Breast epithelium (tissue), 4 donors: ENCODE measurements around the gene E2F2. TPM values are rescaled to one million over a fixed set of nuclear protein-coding genes. Genes with fewer than 3 reads are reported as not detected.

Source experiments
- DNase-seq, 2 donors: peaks; one replicate each; pipeline ENCODE4 v3.0.0-alpha.2; 2019; ENCODE audit warnings: low spot score in 2 of 2
- H3K27ac ChIP-seq, 2 donors: fragments of 200-600 bp; sonication (generic) in 1 of 2; one replicate each; pipeline ENCODE4 v1.5.1; 2016 to 2019; ENCODE audit warnings: mild to moderate bottlenecking in 1 of 2
- H3K27me3 ChIP-seq, 2 donors: fragments of 200-600 bp; sonication (generic) in 1 of 2; one replicate each; pipeline versions ENCODE4 v1.5.1 to v1.6.0; 2017 to 2019; ENCODE audit warnings: control low read depth in 1 of 2, mild to moderate bottlenecking in 1 of 2
- H3K36me3 ChIP-seq: fragments of 200-600 bp; one replicate; pipeline ENCODE4 v1.5.1; 2019
- H3K4me1 ChIP-seq, 2 donors: fragments of 200-600 bp; sonication (generic); one replicate each; pipeline ENCODE4 v1.5.1; 2016 to 2019; ENCODE audit warnings: control low read depth in 1 of 2
- H3K4me3 ChIP-seq, 3 donors: fragments of 200-600 bp; sonication (generic); 1 replicate in 2 of 3; 2 replicates in 1 of 3; pipeline ENCODE4 v1.5.1; 2016 to 2019; ENCODE audit warnings: mild to moderate bottlenecking in 3 of 3, moderate library complexity in 2 of 3
- H3K9me3 ChIP-seq, 2 donors: fragments of 200-600 bp; sonication (generic) in 1 of 2; one replicate each; pipeline ENCODE4 v1.5.1; 2016 to 2019; ENCODE audit warnings: control low read depth in 1 of 2
- POLR2A ChIP-seq: fragments of 450-650 bp; IDR thresholded peaks from one replicate; pipeline ENCODE4 v1.6.1; 2016; ENCODE audit warnings: antibody characterized with exemption, mild to moderate bottlenecking, moderate library complexity
- POLR2AphosphoS5 ChIP-seq, 3 donors: sonication (generic); formaldehyde crosslinking; IDR thresholded peaks; one replicate each; pipeline ENCODE4 v1.6.1; 2017; ENCODE audit warnings: antibody characterized with exemption in 3 of 3
- intact Hi-C: fragments of 100-400 bp; cut with DNase I; formaldehyde crosslinking; loops from one replicate; pipeline ENCODE4 v1.15.1; 2023; ENCODE audit warnings: low total_unique reads
- total RNA-seq, 3 donors: library from RNA; depleted of rRNA; stranded (reverse); fragments of >200 nt; gene quantifications; one replicate each; pipeline ENCODE4 v1.1.0, GENCODE V29; 2016
- TF ChIP-seq, protein P1 (sequence below), 3 donors: fragments of 450-650 bp; IDR thresholded peaks; one replicate each; pipeline ENCODE4 v1.5.1; 2016 to 2017; ENCODE audit warnings: antibody characterized with exemption in 3 of 3, mild to moderate bottlenecking in 3 of 3, moderate library complexity in 3 of 3

Gene E2F2
- total RNA-seq, 3 donors from 2014 or later, result under 0.01 to 0.73 (median 0.33) TPM

DNA sequence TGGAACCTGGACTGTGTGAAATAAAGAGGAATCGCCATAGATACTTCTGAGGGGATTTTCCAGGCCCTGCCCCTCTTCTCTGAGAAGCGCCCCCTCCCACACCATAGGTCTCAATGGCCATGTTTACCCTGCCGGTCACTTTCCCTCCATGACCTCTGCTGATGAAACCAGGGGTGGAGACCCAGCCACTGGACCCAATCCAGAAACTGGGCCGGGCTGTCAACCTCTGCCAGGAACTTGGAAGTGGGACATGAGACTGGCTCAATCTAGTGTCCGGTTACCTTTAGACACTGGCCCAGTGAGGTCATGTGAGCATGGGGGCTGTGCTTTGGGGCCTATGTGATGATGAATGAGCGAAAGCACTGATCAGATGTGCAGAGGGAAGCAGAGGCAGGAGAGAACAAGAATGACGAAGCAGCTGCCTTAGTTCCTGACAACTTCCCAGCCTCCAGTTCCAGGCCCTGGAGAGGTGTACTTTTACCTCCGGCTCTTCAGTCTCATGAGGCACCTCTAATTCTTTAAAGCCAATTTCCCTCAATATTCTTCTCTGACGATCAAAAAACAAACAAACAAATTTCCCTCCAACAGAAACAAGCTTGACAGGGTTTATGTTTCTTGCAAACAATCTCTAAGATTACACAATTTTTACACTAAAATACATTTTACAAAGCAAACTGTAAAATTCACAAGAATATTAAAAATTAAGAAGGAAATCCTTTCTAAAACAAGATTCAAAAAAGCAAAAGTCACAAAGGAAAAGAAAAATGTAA is 52.0 kb downstream of the E2F2 start:
- no peak overlapping the region for H3K4me3 ChIP-seq
- no peaks in the 10 kb centered on the region for H3K27me3 ChIP-seq
- TF ChIP-seq POLR2A (no peak), POLR2AphosphoS5 (IDR thresholded peaks at IDR 0.05) (peak; percentile 27 to 56 (median 47))
- H3K36me3 ChIP-seq, result no peaks in the 10 kb centered on the region
- H3K4me1 ChIP-seq, result peaks cover 0 to 12% of the 10 kb centered on the region in 2 donors
- H3K9me3 ChIP-seq, result no peaks in the 10 kb centered on the region
- intact Hi-C loops, result no loop called here
- DNase-seq, result peak; percentile 66 to 78
- peak overlapping the region; percentile 46 to 75 for H3K27ac ChIP-seq

DNA sequence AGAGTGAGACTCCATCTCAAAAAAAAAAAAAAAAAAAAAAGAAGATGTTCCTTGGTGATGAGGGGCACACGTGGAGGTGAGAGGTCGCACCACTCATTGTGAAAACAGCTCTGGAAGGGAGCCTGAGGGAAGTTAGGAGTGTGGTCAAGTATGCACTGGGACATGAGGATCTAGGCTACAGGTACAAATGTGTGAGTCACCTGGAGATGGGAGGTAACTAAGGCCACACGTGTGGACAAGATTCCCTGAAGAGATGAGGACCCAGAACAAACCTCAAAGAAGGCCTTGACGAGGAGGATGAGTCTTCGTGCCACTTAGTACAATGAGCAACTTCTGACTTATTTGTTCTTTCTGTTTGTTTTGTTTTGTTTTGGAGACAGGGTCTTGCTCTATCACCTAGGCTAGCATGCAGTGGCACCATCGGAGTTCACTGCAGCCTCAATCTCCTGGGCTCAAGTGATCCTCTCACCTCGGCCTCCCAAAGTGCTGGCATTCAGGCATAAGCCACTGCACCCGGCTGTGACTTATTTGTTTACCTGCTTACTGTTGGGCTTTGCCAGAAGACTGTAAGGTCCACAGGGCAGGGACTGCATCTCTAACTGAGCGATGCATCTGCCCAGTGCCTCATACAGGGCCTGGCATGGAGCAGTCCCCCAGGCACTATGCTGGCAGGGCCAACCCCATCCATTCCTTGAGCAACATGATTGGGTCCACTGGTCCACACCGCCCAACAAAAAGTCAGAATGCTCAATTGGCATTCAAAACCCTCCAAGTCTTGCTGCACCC is 53.5 kb downstream of the E2F2 start:
- H3K4me1 ChIP-seq, result peaks cover 0 to 12% of the 10 kb centered on the region in 2 donors

DNA sequence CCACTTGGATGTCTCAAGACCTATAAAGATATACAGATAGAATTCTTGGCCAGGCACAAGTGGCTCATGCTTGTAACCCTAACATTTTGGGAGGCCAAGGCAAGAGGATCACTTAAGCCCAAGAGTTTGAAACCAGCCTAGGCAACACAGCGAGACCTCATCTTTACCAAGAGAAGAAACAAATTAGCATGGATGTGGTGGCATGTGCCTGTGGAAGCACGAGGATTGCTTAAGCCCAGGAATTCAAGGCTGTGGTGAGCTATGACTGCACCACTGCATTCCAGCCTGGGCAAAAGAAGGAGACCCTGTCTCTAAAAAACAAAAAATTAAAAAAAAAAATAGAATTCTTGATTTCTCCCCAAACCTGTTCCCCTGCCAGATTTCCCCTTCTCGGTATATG is 55.4 kb downstream of the E2F2 start:
- Histone ChIP-seq H3K27ac (peak overlapping the region; percentile 57 to 84), H3K9me3 (no peaks in the 10 kb centered on the region), H3K4me3 (no peak overlapping the region), H3K4me1 (peaks cover 0 to 12% of the 10 kb centered on the region in 2 donors), H3K27me3 (no peaks in the 10 kb centered on the region), H3K36me3 (no peaks in the 10 kb centered on the region)
- intact Hi-C loops, result no loop called here
- DNase-seq, result no peak
- TF ChIP-seq, protein P1, sequence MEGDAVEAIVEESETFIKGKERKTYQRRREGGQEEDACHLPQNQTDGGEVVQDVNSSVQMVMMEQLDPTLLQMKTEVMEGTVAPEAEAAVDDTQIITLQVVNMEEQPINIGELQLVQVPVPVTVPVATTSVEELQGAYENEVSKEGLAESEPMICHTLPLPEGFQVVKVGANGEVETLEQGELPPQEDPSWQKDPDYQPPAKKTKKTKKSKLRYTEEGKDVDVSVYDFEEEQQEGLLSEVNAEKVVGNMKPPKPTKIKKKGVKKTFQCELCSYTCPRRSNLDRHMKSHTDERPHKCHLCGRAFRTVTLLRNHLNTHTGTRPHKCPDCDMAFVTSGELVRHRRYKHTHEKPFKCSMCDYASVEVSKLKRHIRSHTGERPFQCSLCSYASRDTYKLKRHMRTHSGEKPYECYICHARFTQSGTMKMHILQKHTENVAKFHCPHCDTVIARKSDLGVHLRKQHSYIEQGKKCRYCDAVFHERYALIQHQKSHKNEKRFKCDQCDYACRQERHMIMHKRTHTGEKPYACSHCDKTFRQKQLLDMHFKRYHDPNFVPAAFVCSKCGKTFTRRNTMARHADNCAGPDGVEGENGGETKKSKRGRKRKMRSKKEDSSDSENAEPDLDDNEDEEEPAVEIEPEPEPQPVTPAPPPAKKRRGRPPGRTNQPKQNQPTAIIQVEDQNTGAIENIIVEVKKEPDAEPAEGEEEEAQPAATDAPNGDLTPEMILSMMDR (IDR thresholded peaks at IDR 0.05), result no peak
- TF ChIP-seq POLR2AphosphoS5 (IDR thresholded peaks at IDR 0.05), result peak in 1 of 3 donors; percentile 11
- no peak for TF ChIP-seq POLR2A

More for the DNA sequence above, 53.5 kb downstream of the E2F2 start:
- Histone ChIP-seq H3K4me3 (no peak overlapping the region), H3K27me3 (no peaks in the 10 kb centered on the region), H3K9me3 (no peaks in the 10 kb centered on the region), H3K36me3 (no peaks in the 10 kb centered on the region), H3K27ac (peak overlapping the region; percentile 46 to 75)
- intact Hi-C loops, result no loop called here
- TF ChIP-seq POLR2A (no peak), POLR2AphosphoS5 (IDR thresholded peaks at IDR 0.05) (peak in 1 of 3 donors; percentile 19)
- peak in 1 of 2 donors; percentile 46 for DNase-seq

DNA sequence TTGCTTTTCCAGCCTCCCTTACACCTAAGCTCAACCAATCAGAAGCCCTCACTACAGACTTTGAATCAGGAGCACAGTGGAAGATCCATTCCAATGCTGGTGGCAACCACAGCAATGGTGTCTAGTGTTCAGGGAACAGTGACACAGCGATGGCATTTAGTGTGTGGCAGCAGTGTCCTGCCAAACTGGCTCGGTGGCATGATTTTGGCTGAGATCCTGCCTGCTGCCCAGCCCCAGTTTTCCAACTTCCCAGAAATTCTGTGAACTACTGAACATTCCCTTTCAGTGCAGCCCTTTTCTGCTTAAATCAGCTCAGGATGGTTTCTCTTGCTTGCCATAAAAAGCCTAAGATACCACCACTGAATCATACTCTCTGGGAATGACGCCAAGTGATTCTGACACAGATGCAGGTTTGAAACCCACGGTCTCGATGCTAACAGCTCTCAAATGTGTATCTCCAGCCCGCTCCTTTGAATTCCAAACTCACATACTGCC is 55.9 kb downstream of the E2F2 start:
- TF ChIP-seq POLR2A (no peak), POLR2AphosphoS5 (IDR thresholded peaks at IDR 0.05) (peak in 1 of 3 donors; percentile 4)
- TF ChIP-seq, protein P1 (IDR thresholded peaks at IDR 0.05), result no peak
- intact Hi-C loops, result no loop called here
- Histone ChIP-seq H3K4me3 (peak overlapping the region in 1 of 3 donors; percentile 7), H3K36me3 (no peaks in the 10 kb centered on the region), H3K27ac (peak overlapping the region; percentile 57 to 84), H3K9me3 (no peaks in the 10 kb centered on the region), H3K27me3 (no peaks in the 10 kb centered on the region), H3K4me1 (peaks cover 0 to 12% of the 10 kb centered on the region in 2 donors)
- DNase-seq, result peak in 1 of 2 donors; percentile 67

DNA sequence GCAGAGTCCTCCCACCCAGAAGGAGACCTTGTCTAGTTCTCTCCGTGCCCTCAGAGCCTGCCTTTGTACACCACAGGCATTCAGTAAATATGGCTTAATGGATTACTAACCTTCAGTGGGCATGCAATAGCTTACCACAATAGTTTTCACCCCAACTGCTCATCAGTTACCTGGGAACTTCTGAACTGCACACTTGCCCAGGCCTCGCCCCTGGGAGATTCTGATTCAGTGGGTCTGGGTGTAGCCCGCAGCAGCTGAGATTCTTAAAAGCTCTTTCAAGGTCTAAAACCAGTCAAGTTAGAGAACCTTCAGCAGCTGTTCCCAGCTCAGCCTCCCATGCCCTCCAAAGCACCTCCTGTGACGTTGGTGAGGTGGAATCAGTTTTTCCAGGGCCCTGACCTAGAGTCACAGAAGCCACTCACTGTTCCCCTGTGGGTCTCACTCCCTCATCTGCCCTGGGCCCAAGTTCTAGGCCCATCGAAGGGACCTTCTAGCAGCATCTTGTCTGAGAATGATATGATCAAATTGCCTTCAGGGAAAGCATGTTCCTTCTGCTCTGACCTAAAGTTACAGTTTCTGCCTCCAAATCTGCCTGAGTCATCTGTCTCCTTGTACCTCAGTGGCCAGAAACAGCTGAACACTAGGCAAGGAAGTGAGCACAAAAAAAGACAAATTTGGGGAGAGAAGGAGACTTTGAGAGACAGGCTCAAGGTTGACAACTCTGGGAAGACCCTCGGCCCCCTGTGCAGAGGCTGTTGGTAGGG is 57.8 kb downstream of the E2F2 start:
- Histone ChIP-seq H3K9me3 (no peaks in the 10 kb centered on the region), H3K4me1 (peaks cover 0 to 12% of the 10 kb centered on the region in 2 donors), H3K27ac (peak overlapping the region; percentile 64 to 69), H3K4me3 (no peak overlapping the region), H3K36me3 (no peaks in the 10 kb centered on the region), H3K27me3 (no peaks in the 10 kb centered on the region)
- intact Hi-C loops, result no loop called here
- no peak for TF ChIP-seq POLR2A
- TF ChIP-seq, protein P1 (IDR thresholded peaks at IDR 0.05), result no peak
- no peak for TF ChIP-seq POLR2AphosphoS5 (IDR thresholded peaks at IDR 0.05)
- no peak for DNase-seq
